GM12864 (cell line): Measurements from ENCODE around the gene SH3D19.
"Not testable (repeated sequence)": the region's sequence is repeated elsewhere in the genome, so short reads cannot be mapped to it uniquely, and the experiment has no call there.

Source experiments
- DNase-seq: peaks from one replicate; pipeline ENCODE4 v3.0.0-alpha.2; 2011; ENCODE audit warnings: low read depth
- H3K4me3 ChIP-seq: 2 replicates; pipeline ENCODE4 v1.5.1; 2011; ENCODE audit warnings: mild to moderate bottlenecking, low read depth, low read length, control low read depth
- CTCF ChIP-seq: IDR thresholded peaks from 2 replicates; pipeline ENCODE4 v1.5.1; 2011; ENCODE audit warnings: low read depth, mild to moderate bottlenecking, moderate library complexity, low read length, control low read depth, inconsistent platforms; ENCODE audit errors: missing control alignments

The SH3D19 gene

GRCh38 chr4:151322570-151322969, 2.8 kb downstream of the SH3D19 start:
- no peak for DNase-seq
- no peak for TF ChIP-seq CTCF
- no peak overlapping the region for H3K4me3 ChIP-seq

- not testable (repeated sequence) for DNase-seq, H3K4me3 ChIP-seq
Measured at GRCh38 chr4:151322161-151322560, 3.2 kb downstream of the SH3D19 start.

- H3K4me3 ChIP-seq, result no peak overlapping the region
- no peak for TF ChIP-seq CTCF
- DNase-seq, result no peak
Measured at GRCh38 chr4:151321586-151321985, 3.8 kb downstream of the SH3D19 start.

GRCh38 chr4:151319490-151319889, 5.9 kb downstream of the SH3D19 start:
- DNase-seq, result no peak
- no peak overlapping the region for H3K4me3 ChIP-seq
- no peak for TF ChIP-seq CTCF

GRCh38 chr4:151318307-151319006, 6.9 kb downstream of the SH3D19 start:
- TF ChIP-seq CTCF, result no peak
- no peak for DNase-seq
- no peak overlapping the region for H3K4me3 ChIP-seq

- no peak for DNase-seq
- no peak for TF ChIP-seq CTCF
- H3K4me3 ChIP-seq, result no peak overlapping the region
Measured at GRCh38 chr4:151316645-151317044, 8.8 kb downstream of the SH3D19 start.

GRCh38 chr4:151315212-151315886, 10.1 kb downstream of the SH3D19 start:
- no peak for TF ChIP-seq CTCF
- no peak overlapping the region for H3K4me3 ChIP-seq
- DNase-seq, result no peak
